GM12864 (cell line): ENCODE data around the gene TMEM31.

ENCODE experiments used
- DNase-seq: peaks from one replicate; pipeline ENCODE4 v3.0.0-alpha.2; 2011; ENCODE audit warnings: low read depth
- H3K4me3 ChIP-seq: 2 replicates; pipeline ENCODE4 v1.5.1; 2011; ENCODE audit warnings: mild to moderate bottlenecking, low read depth, low read length, control low read depth
- TF ChIP-seq, protein P1 (sequence below): IDR thresholded peaks from 2 replicates; pipeline ENCODE4 v1.5.1; 2011; ENCODE audit warnings: low read depth, mild to moderate bottlenecking, moderate library complexity, low read length, control low read depth, inconsistent platforms; ENCODE audit errors: missing control alignments

Gene TMEM31

DNA sequence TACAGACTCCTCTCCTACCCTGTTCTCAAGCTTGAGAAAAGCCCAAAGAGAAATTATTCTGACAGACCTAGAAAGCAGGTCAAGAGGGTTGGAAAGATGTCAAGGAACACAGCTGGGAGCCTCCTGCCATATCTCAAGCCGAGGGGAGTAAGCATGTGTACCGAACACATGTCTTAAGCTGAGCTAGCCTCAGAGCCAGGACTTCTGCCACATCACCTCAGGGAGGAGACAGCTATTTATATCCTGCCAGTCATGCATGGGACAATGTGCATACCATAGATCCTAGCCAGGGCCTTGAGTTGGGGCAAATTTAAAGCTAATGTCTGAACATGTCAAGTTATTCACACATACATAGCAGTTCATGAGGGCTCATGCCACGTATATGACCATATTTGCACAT is 11.8 kb downstream of the TMEM31 start:
- TF ChIP-seq, protein P1, sequence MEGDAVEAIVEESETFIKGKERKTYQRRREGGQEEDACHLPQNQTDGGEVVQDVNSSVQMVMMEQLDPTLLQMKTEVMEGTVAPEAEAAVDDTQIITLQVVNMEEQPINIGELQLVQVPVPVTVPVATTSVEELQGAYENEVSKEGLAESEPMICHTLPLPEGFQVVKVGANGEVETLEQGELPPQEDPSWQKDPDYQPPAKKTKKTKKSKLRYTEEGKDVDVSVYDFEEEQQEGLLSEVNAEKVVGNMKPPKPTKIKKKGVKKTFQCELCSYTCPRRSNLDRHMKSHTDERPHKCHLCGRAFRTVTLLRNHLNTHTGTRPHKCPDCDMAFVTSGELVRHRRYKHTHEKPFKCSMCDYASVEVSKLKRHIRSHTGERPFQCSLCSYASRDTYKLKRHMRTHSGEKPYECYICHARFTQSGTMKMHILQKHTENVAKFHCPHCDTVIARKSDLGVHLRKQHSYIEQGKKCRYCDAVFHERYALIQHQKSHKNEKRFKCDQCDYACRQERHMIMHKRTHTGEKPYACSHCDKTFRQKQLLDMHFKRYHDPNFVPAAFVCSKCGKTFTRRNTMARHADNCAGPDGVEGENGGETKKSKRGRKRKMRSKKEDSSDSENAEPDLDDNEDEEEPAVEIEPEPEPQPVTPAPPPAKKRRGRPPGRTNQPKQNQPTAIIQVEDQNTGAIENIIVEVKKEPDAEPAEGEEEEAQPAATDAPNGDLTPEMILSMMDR: no peak
- H3K4me3 ChIP-seq: no peak overlapping the region
- no peak for DNase-seq

DNA sequence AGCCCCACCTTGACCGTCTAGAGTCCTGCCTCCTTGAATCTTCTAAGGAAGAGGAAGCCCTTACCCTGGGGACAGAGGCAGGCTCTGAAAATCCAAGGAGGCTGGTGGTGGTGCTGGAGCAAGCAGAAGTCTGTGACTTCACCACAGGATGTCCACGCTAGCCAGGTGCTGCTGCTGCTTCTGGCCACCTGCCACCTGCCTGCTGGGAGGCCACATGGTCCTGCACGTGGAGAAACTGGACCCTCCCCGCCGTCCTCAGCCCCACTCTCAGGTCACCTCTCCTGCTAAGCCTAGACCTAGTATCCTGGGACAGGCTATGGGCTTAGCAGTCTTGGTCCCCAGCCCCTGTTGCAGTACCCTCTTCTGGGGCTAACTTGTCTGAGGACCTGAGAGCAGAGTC is 15.8 kb downstream of the TMEM31 start:
- no peak overlapping the region for H3K4me3 ChIP-seq
- no peak for DNase-seq
- TF ChIP-seq, protein P1: no peak

DNA sequence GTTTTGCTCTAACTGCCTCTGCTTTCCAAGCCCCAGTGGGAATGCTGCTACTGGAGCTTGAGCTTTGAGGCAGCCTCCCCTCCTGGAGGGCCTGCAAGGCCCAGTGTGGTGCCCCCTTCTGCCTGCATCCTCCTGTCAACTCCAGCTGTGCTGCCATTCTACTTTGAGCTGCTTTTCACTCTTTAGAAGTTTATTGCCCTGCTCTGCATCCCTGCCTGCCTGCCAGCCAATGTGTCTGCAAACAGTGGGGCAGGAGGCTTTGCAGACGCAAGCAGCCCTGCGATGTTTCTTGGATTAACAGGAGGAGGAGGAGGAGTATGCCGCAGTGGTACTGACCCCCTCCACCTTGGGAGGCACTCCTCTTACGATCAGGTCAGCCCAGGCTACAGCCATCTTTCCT is 16.4 kb downstream of the TMEM31 start:
- TF ChIP-seq, protein P1: no peak
- no peak for DNase-seq
- H3K4me3 ChIP-seq: no peak overlapping the region

DNA sequence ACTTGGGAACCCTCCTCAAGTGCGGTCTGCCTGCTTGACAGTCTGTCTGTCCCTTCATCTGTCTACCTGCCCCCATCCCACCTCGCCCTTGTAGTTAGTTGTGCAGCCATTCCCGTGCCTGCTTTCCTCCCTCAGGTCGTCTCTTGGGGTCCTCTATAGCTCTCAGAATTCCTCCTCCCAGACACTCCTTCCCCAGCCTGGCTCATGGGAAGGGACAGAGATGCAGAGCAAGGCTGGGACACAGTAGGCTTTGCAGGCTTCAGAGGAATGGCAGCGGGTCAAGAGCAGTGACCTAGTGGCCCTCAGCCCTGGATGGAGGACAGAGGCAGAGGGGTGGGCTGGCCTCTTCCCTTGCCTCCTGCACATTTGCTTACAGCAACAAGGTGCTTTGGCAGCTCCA is 18.3 kb downstream of the TMEM31 start:
- no peak overlapping the region for H3K4me3 ChIP-seq
- DNase-seq: no peak
- TF ChIP-seq, protein P1: no peak

DNA sequence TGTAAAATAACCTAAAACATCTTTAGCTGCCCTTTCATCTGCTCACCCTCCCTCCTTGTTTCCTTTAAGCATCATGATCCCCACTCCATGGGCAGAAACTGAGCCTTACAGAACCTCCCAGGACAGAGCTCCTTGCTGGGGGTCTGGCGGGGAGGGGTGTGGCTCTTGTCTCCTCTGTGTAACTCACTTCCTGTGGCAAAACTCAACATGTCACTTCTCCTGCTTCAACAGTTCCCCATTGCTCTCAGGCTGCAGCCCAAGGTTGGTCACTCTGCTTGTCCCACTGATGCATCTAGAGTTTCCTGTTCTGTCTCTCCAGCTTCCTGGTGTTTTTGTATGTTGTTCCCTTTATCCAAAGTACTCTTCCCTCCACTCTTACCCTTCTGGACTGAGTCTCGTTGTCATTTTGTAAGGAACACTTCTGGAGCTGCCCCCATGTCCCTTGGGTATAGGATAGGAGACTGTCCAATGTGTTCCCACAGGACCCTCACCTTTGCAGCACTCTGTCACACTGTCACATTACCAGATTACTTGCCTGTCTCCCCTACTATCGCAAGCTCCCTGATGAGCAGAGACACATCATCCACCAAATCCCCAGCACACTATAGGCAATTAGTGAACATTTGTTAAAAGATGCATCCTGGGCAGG is 19.6 kb downstream of the TMEM31 start:
- TF ChIP-seq, protein P1: no peak
- DNase-seq: no peak
- H3K4me3 ChIP-seq: no peak overlapping the region

DNA sequence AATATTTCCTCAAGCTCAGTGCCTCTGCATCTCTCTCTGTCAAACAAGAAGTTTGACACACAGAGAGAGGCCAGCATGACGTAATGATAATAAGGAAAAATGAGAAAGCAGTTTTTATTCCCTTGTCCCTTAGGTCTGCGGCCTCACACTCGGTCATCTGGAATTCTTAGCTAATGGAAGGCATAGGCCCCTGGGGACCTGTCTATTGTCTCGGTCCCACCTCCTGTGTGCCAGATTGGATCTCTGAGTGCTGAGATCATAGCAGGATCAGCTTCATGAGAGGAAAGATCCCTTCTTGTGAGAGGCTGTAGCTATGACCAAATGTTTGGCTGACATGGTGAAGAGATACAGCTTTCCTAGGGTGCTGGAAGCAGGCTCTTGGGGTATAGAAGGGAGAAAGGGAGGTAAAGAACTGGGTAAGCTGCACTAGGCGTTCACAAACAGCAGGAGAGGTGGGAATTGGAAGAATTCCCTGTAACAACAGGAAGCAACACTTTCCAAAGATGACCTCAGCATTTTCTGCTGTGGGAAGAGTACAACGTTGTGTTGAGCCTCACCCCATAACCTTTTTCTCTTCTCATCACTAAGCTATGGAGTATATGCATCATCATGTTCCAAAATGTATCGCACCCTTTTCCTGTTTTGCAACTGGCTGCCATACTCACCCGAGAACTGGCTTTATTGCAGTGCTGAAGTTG is 20.2 kb downstream of the TMEM31 start:
- H3K4me3 ChIP-seq: no peak overlapping the region
- TF ChIP-seq, protein P1: no peak
- no peak for DNase-seq

DNA sequence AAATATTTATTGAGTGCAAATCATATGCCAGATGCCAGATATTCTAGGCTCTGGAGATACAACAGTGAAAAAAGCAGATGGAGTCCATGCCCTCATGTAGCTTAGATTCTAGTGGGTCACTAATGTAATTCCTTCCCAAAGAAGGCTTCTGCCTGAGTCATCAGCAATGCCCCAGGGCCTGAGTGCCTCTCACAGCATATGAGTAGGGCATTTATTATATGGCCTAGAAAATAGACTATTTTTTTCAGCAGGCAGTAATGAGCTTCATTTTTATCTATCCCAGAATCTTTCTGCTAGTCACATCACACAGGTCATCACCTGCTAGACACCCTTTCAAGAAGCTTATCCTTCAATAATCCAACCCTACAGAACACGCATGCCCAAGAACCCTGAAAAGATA is 22.3 kb downstream of the TMEM31 start:
- H3K4me3 ChIP-seq: no peak overlapping the region
- DNase-seq: no peak
- TF ChIP-seq, protein P1: no peak
